OCI-LY3 (cell line): ENCODE measurements around the gene LPP.
A peak's percentile ranks its signal among the peaks of the same experiment; 100 is the strongest.

ENCODE experiments used
- H2AFZ ChIP-seq: fragments of 200-600, 300-600 bp; shearing (Covaris generic); 2 replicates; pipeline ENCODE4 v1.6.0; 2014; ENCODE audit warnings: antibody characterized with exemption, low read depth, low read length
- H3K27ac ChIP-seq: fragments of 200-600, 300-600 bp; sonication (generic); 2 replicates; pipeline ENCODE4 v1.5.1; 2014; ENCODE audit warnings: mild to moderate bottlenecking, low read length, moderate library complexity, mixed read lengths
- H3K27me3 ChIP-seq: fragments of 200-600, 300-600 bp; sonication (generic); 2 replicates; pipeline ENCODE4 v1.6.1; 2014; ENCODE audit warnings: low read depth, low read length, mixed read lengths
- H3K36me3 ChIP-seq: fragments of 200-600, 300-600 bp; sonication (generic); replicated peaks from 2 replicates; pipeline ENCODE3; 2014; ENCODE audit warnings: low read depth, low read length, mixed read lengths
- H3K4me1 ChIP-seq: fragments of 300-600, 200-600 bp; sonication (generic); 2 replicates; pipeline ENCODE4 v1.6.1; 2014; ENCODE audit warnings: low read length, mixed read lengths
- H3K4me2 ChIP-seq: fragments of 200-600, 300-600 bp; sonication (generic); 2 replicates; pipeline ENCODE4 v1.6.1; 2014; ENCODE audit warnings: low read length, mixed read lengths
- H3K4me3 ChIP-seq: fragments of 300-600, 200-600 bp; sonication (generic); 2 replicates; pipeline ENCODE4 v1.5.1; 2014; ENCODE audit warnings: antibody characterized with exemption, mild to moderate bottlenecking, low read length, moderate library complexity
- H3K79me2 ChIP-seq: fragments of 300-600, 200-600 bp; shearing (Covaris generic); 2 replicates; pipeline ENCODE4 v1.6.1; 2014; ENCODE audit warnings: mild to moderate bottlenecking, low read length, mixed read lengths
- H3K9ac ChIP-seq: fragments of 300-600, 200-600 bp; shearing (Covaris generic); 2 replicates; pipeline ENCODE4 v1.6.0; 2014; ENCODE audit warnings: mild to moderate bottlenecking, low read length, moderate library complexity
- H3K9me3 ChIP-seq: fragments of 200-600, 300-600 bp; shearing (Covaris generic); 2 replicates; pipeline ENCODE4 v1.6.1; 2014; ENCODE audit warnings: low read length, mixed read lengths; ENCODE audit not compliant: insufficient read depth
- H4K20me1 ChIP-seq: fragments of 200-600, 300-600 bp; sonication (generic); 2 replicates; pipeline ENCODE4 v1.6.1; 2016; ENCODE audit warnings: low read length, mixed read lengths; ENCODE audit not compliant: insufficient read depth
- EZH2phosphoT487 ChIP-seq: fragments of 200-600 bp; shearing (Covaris generic); IDR thresholded peaks from 2 replicates; pipeline ENCODE4 v1.6.1; 2018; ENCODE audit warnings: antibody characterized with exemption, mixed run types, low read depth
- TF ChIP-seq, protein P1 (sequence below): fragments of 200-600, 300-600 bp; sonication (generic); IDR thresholded peaks from 2 replicates; pipeline ENCODE4 v1.5.1; 2014; ENCODE audit warnings: antibody characterized with exemption, low read length, low read depth

LPP gene

DNA sequence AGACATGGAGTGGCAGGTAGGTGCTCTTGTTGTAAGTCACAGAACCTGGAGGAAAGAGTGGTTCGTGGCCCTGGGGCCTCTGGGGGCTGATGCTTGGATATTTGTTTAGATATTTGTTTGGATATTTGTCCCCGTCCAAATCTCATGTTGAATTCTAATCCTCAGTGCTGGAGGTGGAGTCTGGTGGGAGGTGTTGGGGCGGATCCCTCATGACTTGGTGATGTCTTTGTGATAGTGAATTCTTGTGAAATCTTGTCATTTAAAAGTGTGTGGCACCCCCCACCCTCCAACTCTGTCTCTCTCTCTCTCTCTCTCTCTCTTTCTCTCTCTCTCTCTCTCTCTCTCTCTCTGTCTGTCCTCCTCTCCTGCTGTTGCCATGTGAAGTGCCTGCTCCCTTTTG, 122.4 kb downstream of the LPP start:
- no peaks in the 10 kb centered on the region for H3K36me3 ChIP-seq
- H3K9me3 ChIP-seq: no peaks in the 10 kb centered on the region
- no peaks in the 10 kb centered on the region for H3K79me2 ChIP-seq
- no peak overlapping the region for H2AFZ ChIP-seq
- TF ChIP-seq, protein P1, sequence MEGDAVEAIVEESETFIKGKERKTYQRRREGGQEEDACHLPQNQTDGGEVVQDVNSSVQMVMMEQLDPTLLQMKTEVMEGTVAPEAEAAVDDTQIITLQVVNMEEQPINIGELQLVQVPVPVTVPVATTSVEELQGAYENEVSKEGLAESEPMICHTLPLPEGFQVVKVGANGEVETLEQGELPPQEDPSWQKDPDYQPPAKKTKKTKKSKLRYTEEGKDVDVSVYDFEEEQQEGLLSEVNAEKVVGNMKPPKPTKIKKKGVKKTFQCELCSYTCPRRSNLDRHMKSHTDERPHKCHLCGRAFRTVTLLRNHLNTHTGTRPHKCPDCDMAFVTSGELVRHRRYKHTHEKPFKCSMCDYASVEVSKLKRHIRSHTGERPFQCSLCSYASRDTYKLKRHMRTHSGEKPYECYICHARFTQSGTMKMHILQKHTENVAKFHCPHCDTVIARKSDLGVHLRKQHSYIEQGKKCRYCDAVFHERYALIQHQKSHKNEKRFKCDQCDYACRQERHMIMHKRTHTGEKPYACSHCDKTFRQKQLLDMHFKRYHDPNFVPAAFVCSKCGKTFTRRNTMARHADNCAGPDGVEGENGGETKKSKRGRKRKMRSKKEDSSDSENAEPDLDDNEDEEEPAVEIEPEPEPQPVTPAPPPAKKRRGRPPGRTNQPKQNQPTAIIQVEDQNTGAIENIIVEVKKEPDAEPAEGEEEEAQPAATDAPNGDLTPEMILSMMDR: no peak
- TF ChIP-seq EZH2phosphoT487: no peak
- H3K4me1 ChIP-seq: peaks cover 3% of the 10 kb centered on the region; the same call in 1 of the 2 replicates
- no peaks in the 10 kb centered on the region for H4K20me1 ChIP-seq
- H3K4me3 ChIP-seq: no peak overlapping the region
- H3K27me3 ChIP-seq: no peaks in the 10 kb centered on the region
- no peak overlapping the region for H3K27ac ChIP-seq
- H3K9ac ChIP-seq: no peak overlapping the region
- H3K4me2 ChIP-seq: no peak overlapping the region

DNA sequence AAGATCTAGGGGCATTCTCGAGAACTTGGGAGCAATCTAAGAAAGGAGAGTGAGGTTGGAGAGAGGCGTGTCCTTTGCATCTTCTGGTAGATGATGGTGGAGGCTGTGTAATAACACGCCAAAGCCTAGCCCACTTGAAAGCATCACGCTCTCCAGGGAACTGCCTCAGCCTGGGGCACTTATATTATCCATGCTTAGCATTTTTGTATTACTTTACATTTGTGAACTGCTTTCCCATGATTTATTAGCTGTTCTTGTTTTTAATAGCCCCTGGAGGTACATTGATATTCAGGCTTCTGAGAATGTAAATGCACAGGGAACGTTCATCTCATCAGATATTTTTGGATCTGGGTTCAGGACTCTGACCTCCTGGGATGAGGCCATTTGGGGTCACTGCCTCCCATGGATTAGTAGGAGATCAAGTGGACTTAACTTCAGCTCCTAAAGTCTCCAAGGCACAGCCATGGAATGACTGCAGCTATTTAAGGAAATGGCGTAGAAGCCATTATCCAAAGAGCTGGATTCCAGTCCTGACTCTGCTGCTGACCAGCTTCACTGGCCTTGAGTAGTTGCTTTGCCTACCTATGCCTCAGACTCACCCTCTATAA, 124.9 kb downstream of the LPP start:
- Histone ChIP-seq H3K36me3 (no peaks in the 10 kb centered on the region), H3K79me2 (no peaks in the 10 kb centered on the region), H3K9ac (no peak overlapping the region), H3K4me3 (no peak overlapping the region), H3K4me2 (no peak overlapping the region), H2AFZ (no peak overlapping the region), H3K4me1 (peaks cover 12% of the 10 kb centered on the region), H3K27ac (no peak overlapping the region), H3K27me3 (no peaks in the 10 kb centered on the region), H4K20me1 (no peaks in the 10 kb centered on the region), H3K9me3 (no peaks in the 10 kb centered on the region)
- TF ChIP-seq EZH2phosphoT487: no peak
- TF ChIP-seq, protein P1: no peak

DNA sequence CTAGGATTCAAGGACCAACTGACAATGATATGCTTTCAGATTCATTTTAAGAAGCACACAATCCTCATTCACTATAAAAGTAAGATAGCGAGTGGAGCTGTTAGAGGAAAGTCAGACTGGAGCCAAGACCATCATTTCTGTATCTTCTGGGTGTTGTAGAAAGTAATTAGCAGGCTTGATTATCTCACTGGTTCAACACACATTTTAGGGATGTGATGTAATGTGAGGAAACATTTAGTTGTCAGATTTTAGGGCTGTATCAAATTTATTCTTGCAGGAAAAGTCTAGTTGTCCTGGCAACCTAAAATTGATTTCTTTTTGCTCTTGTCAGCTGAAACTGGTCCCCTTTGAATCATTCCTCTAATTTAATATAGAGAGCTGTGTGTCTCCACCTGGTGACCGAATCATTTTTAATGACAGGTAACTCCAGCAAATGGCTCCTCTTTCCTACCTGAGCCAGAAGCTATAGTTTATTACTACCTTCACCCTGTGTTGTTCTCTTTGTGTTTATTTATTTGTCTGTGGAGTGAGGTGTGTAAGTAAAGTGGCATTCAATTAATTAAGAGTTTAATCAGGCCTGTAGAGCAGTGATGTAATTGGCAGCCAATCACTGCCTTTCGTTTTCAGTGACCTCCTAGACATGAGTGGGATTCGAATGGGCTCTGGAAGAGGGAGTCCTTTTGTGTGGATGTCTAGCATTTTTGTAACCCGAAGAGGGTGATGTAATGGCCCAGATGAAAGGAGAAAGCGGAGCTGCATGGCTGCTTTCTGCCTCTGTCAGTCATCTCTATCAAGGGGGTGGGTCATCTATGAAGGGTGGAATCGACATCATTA, 125.8 kb downstream of the LPP start:
- H3K36me3 ChIP-seq: no peaks in the 10 kb centered on the region
- H3K27ac ChIP-seq: no peak overlapping the region
- no peaks in the 10 kb centered on the region for H3K27me3 ChIP-seq
- H3K4me3 ChIP-seq: no peak overlapping the region
- H3K79me2 ChIP-seq: no peaks in the 10 kb centered on the region
- H2AFZ ChIP-seq: no peak overlapping the region
- H4K20me1 ChIP-seq: no peaks in the 10 kb centered on the region
- peaks cover 20% of the 10 kb centered on the region for H3K4me1 ChIP-seq
- H3K9me3 ChIP-seq: no peaks in the 10 kb centered on the region
- no peak overlapping the region for H3K4me2 ChIP-seq
- no peak overlapping the region for H3K9ac ChIP-seq
- TF ChIP-seq, protein P1: peak; percentile 26
- no peak for TF ChIP-seq EZH2phosphoT487

DNA sequence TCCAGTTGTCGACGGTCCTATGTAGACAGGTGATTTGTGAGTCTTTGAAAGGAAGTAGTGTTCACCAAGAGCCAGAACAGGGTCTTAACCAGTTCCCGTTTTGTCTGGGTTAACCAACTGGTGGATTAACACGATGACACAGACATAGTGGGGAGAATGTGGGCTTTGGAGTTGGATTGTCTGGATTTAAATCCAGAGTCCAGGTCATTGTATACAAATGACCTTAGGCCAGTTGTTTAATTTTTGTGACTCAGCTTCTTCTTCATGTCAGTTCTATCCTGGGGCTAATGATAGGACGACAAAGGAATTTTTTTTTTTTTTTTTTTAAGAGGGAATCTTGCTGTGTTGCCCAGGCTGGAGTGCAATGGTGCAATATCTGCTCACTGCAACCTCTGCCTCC, 126.7 kb downstream of the LPP start:
- Histone ChIP-seq H3K27ac (no peak overlapping the region), H3K4me2 (no peak overlapping the region)
- no peak for TF ChIP-seq EZH2phosphoT487
- TF ChIP-seq, protein P1: no peak

More for the DNA sequence above, 126.7 kb downstream of the LPP start:
- no peaks in the 10 kb centered on the region for H3K9me3 ChIP-seq
- no peak overlapping the region for H3K9ac ChIP-seq
- H3K36me3 ChIP-seq: no peaks in the 10 kb centered on the region
- no peak overlapping the region for H2AFZ ChIP-seq
- no peaks in the 10 kb centered on the region for H3K27me3 ChIP-seq
- no peaks in the 10 kb centered on the region for H4K20me1 ChIP-seq
- H3K79me2 ChIP-seq: no peaks in the 10 kb centered on the region
- H3K4me3 ChIP-seq: no peak overlapping the region
- H3K4me1 ChIP-seq: peaks cover 29% of the 10 kb centered on the region
